ENCODE measurements around the gene SEMG1. TPM values are rescaled to one million over a fixed set of nuclear protein-coding genes. Genes with fewer than 3 reads are reported as not detected.

SEMG1 gene
- total and polyA plus RNA-seq, 8 donors: not detected

GRCh38 chr20:45223136-45223535, 16.3 kb downstream of the SEMG1 start:
- H3K4me1 ChIP-seq: peaks cover 0 to 3% (median 0%) of the 10 kb centered on the region in 4 donors
- H3K36me3 ChIP-seq: no peaks in the 10 kb centered on the region
- no peak overlapping the region for H3K4me3 ChIP-seq
- DNase-seq: no peak
- no peak overlapping the region for H3K27ac ChIP-seq
- no peak for TF ChIP-seq POLR2A (IDR thresholded peaks at IDR 0.05)
- TF ChIP-seq CTCF (IDR thresholded peaks at IDR 0.05): no peak
- TF ChIP-seq EP300 (IDR thresholded peaks at IDR 0.05): no peak
- no peak for TF ChIP-seq POLR2AphosphoS5 (IDR thresholded peaks at IDR 0.05)
- intact Hi-C loops (cut with DNase I; ENCODE audit: low total_unique reads): no loop called here
- peaks cover 0 to 27% (median 15%) of the 10 kb centered on the region in 3 donors for H3K27me3 ChIP-seq
- H3K9me3 ChIP-seq: no peaks in the 10 kb centered on the region

DNA sequence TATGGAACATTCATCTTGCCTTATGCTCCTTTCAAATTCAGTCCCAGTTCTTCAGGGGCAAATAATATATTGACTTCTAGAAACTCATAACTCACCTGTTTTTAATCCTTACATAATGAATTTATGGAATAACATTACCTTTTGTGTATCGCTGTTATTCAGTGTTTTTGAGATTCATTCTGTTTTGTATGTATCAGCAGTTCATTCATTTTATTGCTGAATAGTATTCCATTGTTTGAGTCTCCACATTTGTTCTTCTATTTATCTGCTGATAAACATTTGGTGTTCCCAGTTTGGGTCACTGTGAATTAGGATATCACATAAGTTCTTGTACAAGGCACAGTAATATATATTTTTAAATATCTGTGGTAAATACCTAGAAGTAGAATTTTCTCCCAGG, 19.5 kb downstream of the SEMG1 start:
- no peak overlapping the region for H3K4me3 ChIP-seq

DNA sequence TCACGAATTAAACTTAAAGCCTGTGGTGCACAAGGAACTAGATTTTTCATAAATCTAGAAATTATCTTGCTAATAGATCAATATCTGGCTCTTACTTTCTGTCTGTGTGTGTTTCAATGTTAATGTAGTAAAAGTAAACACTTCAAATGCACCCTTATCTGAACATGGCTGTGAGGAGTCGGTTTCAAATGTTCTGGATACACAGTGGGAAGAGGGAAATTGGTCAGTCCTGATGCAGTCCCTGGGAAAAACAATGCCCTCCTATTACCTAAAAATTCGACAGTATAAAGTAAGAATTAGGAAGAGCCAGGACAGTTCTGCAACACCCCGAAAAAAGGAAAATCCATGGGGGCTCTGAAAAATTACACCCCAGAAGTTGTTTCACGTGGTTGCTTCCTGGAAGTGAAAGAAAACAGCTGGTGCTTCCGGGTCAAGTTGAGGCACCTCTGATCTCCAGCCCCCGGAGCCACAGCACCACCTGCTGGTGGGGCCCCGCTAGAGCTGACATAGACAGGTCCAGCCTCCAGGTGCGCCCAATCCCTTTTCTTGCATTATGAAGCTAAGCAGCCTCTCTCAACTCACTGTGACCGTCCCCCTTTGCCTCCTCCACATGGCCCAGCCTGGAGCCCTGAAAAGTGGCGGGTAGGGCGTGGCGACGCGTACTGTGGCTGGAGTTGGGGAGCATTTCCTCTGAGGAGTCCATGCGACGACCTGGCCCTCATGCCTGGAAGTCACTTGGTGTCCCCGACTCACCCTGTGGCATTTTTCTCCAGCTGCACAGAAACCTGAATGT, 22.6 kb downstream of the SEMG1 start:
- 48 to 57% (median 53%) methylated on average over 11 to 18 of the region's 18 CpGs for WGBS, 5 donors
- Histone ChIP-seq H3K4me3 (no peak overlapping the region), H3K4me1 (peaks cover 0 to 7% (median 0%) of the 10 kb centered on the region in 4 donors), H3K27me3 (peaks cover 0 to 17% (median 10%) of the 10 kb centered on the region in 3 donors), H3K27ac (no peak overlapping the region), H3K36me3 (no peaks in the 10 kb centered on the region), H3K9me3 (peaks cover 0 to 5% (median 4%) of the 10 kb centered on the region in 4 donors)
- intact Hi-C loops (cut with DNase I; ENCODE audit: low total_unique reads): no loop called here
- peak; percentile 20 to 63 for DNase-seq
- TF ChIP-seq EP300 (IDR thresholded peaks at IDR 0.05) (no peak), POLR2A (IDR thresholded peaks at IDR 0.05) (no peak), CTCF (IDR thresholded peaks at IDR 0.05) (peak in 4 of 7 experiments; percentile 25 to 50 (median 32)), POLR2AphosphoS5 (IDR thresholded peaks at IDR 0.05) (no peak)

More for the DNA sequence above, 19.5 kb downstream of the SEMG1 start:
- peaks cover 0 to 7% (median 0%) of the 10 kb centered on the region in 4 donors for H3K4me1 ChIP-seq
- no peak for DNase-seq
- no peak for TF ChIP-seq EP300 (IDR thresholded peaks at IDR 0.05)
- TF ChIP-seq POLR2AphosphoS5 (IDR thresholded peaks at IDR 0.05): no peak
- TF ChIP-seq CTCF (IDR thresholded peaks at IDR 0.05): no peak
- no peaks in the 10 kb centered on the region for H3K9me3 ChIP-seq
- intact Hi-C loops (cut with DNase I; ENCODE audit: low total_unique reads): no loop called here
- 77 to 93% (median 80%) methylated on average over 1 of the region's 1 CpG for WGBS, 5 donors
- no peak overlapping the region for H3K27ac ChIP-seq
- H3K36me3 ChIP-seq: no peaks in the 10 kb centered on the region
- peaks cover 0 to 33% (median 16%) of the 10 kb centered on the region in 3 donors for H3K27me3 ChIP-seq

DNA sequence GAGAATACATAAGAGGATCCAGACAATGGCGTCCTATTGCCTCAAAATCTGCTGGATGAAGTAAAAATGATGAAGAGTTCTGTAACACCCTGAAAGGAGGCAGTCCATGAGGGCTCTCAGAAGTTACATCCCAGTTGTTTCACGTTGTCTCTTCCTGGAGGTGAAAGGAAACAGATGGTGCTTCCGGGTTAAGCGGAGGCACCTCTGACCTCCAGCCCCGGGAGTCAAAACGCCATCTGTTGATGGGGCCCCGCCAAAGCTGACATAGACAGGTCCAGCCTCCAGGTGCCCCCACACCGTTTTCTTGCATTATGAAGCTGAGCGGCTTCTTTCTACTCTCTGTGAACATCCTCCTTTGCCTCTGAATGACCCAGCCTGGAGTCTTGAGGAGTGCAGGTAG, 23.8 kb downstream of the SEMG1 start:
- Histone ChIP-seq H3K36me3 (no peaks in the 10 kb centered on the region), H3K4me1 (peaks cover 0 to 7% (median 0%) of the 10 kb centered on the region in 4 donors), H3K9me3 (peaks cover 5 to 15% (median 13%) of the 10 kb centered on the region in 4 donors), H3K27ac (no peak overlapping the region), H3K4me3 (no peak overlapping the region), H3K27me3 (peaks cover 0 to 21% (median 6%) of the 10 kb centered on the region in 3 donors)
- 63 to 79% (median 67%) methylated on average over 9 of the region's 9 CpGs for WGBS, 5 donors
- intact Hi-C loops (cut with DNase I; ENCODE audit: low total_unique reads): no loop called here
- no peak for DNase-seq
- TF ChIP-seq POLR2A (IDR thresholded peaks at IDR 0.05): no peak
- no peak for TF ChIP-seq POLR2AphosphoS5 (IDR thresholded peaks at IDR 0.05)
- TF ChIP-seq EP300 (IDR thresholded peaks at IDR 0.05): no peak
- TF ChIP-seq CTCF (IDR thresholded peaks at IDR 0.05): no peak
